HG03565 (cell line): ENCODE results near the gene DLK2.

ENCODE experiments used
- ATAC-seq: cut with Tn5 transposase; IDR thresholded peaks from one replicate; pipeline ENCODE4 v1.9.1; 2021; ENCODE audit warnings: mild to moderate bottlenecking, moderate library complexity; ENCODE audit not compliant: unreplicated experiment

DLK2 gene

DNA sequence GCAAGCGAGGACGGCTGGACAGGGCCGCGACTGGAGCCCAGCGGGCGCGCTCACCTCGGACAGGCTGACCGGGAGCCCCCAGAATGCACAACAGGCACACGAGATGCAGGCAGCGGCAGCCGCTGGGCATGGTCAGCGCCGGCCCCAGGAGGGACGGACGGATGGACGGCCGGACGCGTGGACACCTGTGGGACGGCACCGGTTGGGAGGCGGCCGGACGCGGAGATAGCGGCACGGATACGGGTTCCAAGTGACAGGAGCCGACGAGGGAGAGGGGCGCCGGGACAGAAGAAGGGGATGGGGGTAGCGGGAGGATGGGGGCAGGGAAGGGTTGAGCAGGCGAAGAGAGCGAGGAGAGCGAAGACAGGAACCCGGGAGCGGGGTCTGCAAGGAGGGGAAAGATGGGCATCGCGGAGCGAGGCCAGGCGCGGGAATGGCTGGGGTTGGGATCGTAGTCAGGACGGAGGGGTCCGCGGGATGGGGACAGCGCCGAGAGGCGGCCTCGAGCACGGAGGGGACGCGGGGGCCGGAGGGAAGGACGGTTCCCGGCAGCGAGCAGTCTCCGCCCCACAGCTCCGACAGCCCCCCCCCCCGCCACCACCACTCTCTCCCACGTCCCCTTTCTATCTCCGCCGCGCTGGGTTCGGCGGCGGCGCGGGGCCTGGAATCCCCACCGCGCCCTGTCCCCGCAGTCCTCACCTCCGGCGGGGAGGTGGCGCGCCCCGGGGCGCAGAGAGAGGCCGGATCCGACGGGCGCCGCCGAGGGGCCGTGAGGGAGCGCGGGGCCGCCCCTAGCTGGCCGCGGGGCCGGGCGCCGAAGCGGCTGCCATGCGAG is 435 bp downstream of the DLK2 start:
- no peak for ATAC-seq

- ATAC-seq: no peak
Observed at GRCh38 chr6:43454290-43454695, 1.1 kb downstream of the DLK2 start.

DNA sequence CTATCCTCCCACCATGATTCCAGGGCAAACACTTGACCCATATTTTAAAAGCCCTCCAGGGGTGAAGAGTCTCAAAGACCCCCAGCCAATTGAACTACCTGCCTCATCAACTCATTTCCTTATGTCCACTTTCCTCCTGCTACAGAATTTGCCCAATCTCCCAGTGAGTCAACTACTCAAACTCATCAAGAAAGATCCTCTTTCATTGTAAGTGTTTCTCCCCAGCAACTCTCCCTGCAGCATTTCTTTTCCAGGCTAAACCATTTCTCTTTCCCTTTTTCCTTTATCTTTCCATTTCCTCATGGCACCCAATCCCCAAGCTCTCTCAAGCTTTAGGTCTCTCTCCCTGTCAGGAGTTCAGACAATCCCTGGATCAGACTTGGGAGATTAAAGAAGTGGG is 1.5 kb downstream of the DLK2 start:
- no peak for ATAC-seq

- ATAC-seq: no peak
Observed at GRCh38 chr6:43452896-43453295, 2.5 kb downstream of the DLK2 start.

GRCh38 chr6:43451939-43452338 is 3.4 kb downstream of the DLK2 start:
- ATAC-seq: no peak

GRCh38 chr6:43451348-43451747 is 4.0 kb downstream of the DLK2 start:
- no peak for ATAC-seq

DNA sequence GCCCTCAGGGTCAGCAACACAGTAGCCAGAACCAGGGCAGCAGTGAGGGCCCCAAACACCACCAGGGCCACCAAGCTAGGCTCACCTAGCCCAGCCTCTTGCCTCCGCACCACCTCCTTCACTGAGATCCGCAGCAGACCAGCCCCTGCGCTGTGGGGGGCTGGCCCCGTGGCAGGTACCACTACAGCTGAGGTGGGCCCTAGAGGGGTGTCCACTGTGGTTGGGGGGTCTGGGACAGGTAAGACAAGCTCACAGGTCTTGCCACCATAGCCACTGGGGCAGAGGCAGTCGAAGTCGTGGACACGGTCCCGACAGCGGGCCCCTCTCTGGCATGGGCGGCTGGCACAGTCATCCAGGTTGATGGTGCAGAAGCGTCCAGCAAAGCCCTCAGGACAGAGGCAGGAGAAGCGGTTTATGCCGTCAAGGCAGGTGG is 4.6 kb downstream of the DLK2 start:
- no peak for ATAC-seq

DNA sequence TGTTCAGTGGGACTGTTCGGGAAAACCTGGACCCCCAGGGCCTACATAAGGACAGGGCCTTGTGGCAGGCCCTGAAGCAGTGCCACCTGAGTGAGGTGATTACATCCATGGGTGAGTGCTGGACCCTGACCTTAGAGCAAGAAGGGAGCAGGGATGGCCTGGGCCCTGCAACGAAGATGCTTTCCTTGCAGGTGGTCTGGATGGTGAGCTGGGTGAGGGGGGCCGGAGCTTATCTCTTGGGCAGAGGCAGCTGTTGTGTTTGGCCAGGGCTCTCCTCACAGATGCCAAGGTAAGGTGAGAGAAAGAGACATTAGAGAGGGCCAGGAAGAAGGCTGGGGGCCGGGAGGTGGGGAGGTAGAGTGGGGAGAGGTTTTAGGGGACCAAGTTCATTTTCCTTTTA is 6.4 kb downstream of the DLK2 start:
- ATAC-seq: no peak

DNA sequence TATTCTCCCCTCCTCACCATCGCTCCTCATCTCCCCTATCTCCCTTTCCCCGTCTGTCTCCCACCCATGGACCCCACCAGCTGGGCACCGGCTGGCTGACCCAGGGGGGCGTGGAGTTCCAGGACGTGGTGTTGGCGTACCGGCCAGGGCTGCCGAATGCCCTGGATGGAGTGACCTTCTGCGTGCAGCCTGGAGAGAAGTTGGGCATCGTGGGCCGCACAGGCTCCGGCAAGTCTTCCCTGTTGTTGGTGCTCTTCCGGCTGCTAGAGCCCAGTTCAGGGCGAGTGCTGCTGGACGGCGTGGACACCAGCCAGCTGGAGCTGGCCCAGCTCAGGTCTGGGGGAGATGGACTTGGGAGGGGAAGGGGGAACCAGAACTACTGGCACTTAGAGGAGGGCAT is 7.7 kb downstream of the DLK2 start:
- ATAC-seq: no peak

- no peak for ATAC-seq
Observed at GRCh38 chr6:43445576-43445975, 9.8 kb downstream of the DLK2 start.

DNA sequence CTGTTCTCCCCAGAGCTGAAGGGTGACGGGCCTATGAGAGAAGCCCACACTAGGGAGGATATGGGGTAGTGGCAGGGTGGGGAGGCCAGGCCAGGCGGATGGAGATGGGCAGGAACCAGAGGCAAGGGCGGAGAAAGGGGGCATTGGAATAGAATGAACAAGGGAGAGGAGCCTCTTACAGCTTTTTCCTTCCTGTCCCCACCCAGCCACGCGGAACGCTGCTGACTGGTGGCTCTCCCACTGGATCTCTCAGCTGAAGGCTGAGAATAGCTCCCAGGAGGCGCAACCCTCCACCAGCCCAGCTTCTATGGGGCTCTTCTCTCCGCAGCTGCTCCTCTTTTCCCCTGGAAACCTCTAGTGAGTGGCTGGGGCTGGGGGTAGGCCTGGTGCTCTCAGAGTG is 10.8 kb downstream of the DLK2 start:
- ATAC-seq: no peak

DNA sequence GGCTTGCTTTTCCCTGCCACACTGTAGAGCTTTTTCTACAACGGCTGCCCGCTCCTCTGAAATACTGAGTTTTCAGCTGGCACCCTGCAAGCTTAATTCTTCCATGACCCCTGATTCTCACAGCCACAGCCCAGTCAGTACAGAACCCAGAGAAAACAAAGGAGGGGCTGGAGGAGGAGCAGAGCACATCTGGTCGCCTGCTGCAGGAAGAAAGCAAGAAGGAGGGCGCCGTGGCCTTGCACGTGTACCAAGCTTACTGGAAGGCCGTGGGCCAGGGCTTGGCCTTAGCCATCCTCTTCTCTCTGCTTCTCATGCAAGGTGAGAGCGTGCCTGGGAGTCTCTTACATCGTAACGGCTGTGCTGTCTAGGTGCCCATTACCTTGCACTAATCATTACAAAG is 11.3 kb downstream of the DLK2 start:
- ATAC-seq: no peak

- ATAC-seq: no peak
Observed at GRCh38 chr6:43442935-43443334, 12.4 kb downstream of the DLK2 start.

DNA sequence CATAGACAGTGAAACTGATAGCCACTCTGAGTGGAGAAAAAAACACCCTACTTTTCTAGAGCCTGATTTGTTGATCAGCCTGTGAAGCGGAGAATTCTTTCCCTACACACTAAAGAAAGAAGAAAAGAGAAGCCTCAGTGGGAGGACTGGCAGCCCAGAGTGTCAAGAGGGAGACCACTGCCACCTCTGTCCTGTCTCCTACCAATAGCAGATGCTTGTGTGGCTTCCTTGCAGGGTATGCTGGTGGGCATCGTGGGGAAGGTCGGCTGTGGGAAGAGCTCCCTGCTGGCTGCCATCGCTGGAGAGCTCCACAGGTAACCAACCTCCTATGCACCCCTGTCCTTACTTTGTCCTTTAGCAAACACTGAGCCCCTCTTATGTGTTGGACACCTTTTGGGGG is 17.6 kb downstream of the DLK2 start:
- ATAC-seq: no peak

DNA sequence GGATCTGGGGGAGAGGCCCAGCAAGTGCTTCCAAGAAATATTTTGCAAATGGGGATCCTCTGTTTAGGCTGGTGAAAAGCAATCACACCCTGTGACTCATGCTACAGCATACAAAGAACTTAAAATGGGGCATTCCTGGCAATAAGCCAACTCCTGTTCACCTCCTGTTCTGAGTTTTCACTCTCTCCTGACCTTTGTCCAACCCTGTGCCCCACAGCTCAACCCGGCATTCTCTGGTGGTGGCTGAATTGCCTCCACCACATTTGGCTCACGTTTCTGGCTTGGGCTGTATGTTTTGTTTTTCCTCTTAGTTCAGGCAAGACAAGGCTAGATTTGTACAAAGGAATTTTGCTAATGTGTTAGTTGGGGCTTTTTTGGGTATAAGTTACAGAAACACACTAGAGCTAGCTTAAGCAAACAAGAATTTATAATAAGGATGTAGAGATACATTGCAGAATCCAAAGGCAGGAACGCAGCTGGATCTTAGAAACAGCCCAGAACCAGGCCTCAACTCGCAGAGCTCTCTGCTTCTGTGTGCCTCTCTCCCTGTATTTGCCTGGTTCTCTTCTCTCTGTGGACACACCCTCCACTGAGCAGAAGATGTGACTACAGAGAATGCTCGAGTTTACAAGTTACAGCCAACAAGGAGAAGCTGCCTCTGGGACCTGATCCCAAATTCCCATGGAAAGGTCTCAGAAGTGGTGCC is 18.6 kb downstream of the DLK2 start:
- no peak for ATAC-seq

GRCh38 chr6:43435682-43436437 is 19.5 kb downstream of the DLK2 start:
- no peak for ATAC-seq

GRCh38 chr6:43434943-43435342 is 20.4 kb downstream of the DLK2 start:
- no peak for ATAC-seq

DNA sequence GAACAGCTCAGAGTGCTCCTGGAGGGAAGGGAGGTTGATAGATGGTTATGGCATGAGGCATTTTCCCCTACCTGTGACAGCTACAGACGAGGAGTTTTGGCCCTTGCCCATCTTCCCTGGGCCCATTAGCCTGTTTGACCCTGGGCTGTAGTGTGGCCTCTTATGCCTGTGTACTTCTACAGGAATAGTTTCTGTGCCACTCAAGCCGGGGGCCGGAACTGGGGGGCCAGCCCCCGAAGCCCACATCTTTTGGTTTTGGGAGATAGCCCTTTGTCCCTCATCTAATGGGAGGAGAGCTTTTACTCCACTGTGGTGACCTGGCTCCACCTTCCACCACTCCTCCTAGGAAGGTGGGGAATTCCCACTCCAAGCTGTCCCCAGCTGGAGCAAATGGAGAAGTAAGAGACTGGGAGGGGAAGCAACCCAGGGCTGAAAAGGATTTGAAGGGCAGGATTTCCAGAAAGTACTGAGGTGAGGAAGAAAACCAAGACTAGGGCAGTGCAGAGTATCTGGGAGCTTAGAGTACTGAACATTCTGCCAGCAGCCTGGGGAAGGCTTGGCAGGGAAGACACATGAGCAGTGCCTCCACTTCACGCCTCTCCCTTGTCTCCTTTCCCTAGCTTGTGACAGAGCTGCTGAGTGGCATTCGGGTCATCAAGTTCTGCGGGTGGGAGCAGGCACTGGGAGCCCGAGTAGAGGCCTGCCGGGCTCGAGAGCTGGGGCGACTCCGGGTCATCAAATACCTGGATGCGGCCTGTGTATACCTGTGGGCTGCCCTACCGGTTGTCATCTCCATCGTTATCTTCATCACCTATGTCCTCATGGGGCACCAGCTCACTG is 21.1 kb downstream of the DLK2 start:
- ATAC-seq: no peak

GRCh38 chr6:43433148-43433547 is 22.2 kb downstream of the DLK2 start:
- ATAC-seq: no peak

- ATAC-seq: no peak
Observed at GRCh38 chr6:43432009-43432945, 23.1 kb downstream of the DLK2 start.
